Body of pancreas (tissue), 4 donors: ENCODE measurements around the gene DST.

Experiments used
- POLR2A ChIP-seq, 3 donors: fragments of 450-650 bp; IDR thresholded peaks; one replicate each; pipeline ENCODE4 v1.6.1; 2016; ENCODE audit warnings: antibody characterized with exemption in 3 of 3, mild to moderate bottlenecking in 2 of 3
- TF ChIP-seq, protein P1 (sequence below), 7 experiments: fragments of 450-650 bp in 4 of 7; fragments of 200-600 bp in 3 of 7; sonication (generic) in 3 of 7; IDR thresholded peaks; one replicate each; pipeline ENCODE4 v1.5.1; 2016 to 2019; ENCODE audit warnings: antibody characterized with exemption in 7 of 7

DNA sequence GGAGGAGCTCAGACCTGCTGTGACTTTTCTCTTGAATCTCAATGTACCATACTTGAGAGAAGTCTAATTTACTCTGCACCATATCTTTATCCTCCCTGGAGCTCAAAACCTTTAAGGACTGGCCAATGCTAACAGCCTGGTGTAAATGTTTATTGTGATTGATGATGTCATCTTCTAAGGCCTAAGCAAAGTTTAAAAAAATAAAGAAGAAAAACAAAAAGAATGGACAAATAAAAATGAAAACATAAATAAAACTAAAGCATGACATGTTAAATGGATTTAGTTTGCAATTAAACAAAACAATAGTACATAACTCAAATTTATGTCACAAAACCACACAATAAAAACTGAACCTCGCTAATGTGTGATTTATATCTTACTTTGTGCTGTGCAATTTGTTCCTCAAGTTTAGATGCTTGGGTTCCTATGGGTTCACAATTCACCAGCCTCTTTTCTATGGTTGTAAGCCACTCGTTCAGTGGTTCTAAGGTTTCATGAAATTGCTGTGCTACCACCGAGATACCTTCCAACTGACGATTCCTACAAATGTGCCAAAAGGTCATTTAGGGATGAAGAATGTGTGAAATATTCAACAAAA lies 113.0 kb downstream of the DST start:
- TF ChIP-seq, protein P1, sequence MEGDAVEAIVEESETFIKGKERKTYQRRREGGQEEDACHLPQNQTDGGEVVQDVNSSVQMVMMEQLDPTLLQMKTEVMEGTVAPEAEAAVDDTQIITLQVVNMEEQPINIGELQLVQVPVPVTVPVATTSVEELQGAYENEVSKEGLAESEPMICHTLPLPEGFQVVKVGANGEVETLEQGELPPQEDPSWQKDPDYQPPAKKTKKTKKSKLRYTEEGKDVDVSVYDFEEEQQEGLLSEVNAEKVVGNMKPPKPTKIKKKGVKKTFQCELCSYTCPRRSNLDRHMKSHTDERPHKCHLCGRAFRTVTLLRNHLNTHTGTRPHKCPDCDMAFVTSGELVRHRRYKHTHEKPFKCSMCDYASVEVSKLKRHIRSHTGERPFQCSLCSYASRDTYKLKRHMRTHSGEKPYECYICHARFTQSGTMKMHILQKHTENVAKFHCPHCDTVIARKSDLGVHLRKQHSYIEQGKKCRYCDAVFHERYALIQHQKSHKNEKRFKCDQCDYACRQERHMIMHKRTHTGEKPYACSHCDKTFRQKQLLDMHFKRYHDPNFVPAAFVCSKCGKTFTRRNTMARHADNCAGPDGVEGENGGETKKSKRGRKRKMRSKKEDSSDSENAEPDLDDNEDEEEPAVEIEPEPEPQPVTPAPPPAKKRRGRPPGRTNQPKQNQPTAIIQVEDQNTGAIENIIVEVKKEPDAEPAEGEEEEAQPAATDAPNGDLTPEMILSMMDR (IDR thresholded peaks at IDR 0.05) = no peak
- TF ChIP-seq POLR2A (IDR thresholded peaks at IDR 0.05) = no peak
